GM20000 (cell line): ENCODE measurements around the gene KIAA1614.

Experiments
- DNase-seq: peaks from one replicate; pipeline ENCODE4 v3.0.0; 2012; ENCODE audit warnings: low spot score
- TF ChIP-seq, protein P1 (sequence below): IDR thresholded peaks from 2 replicates; pipeline ENCODE4 v1.5.1; 2012; ENCODE audit warnings: mild to moderate bottlenecking, control low read depth; ENCODE audit errors: extremely low read depth, missing control alignments

The KIAA1614 gene

DNA sequence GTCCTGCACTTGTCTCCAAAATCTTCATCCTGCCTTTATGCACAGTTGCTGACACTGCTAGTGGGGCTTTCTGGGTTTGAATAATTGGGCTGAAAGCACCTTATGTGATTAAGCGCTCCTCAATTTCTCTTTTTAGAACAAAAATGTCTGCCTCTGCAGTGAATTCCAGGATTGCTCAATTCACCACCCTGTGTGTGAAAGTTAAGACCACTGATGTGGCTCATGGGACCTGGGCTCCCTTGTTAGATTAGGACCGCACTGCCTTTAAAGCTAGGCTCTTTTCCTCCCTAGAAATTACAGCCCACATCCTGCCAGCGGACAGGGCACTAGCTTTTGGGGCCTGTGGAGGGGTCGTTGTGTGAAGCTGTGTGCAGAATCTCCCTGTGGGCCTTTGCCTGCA, 18.8 kb downstream of the KIAA1614 start:
- no peak for DNase-seq
- TF ChIP-seq, protein P1, sequence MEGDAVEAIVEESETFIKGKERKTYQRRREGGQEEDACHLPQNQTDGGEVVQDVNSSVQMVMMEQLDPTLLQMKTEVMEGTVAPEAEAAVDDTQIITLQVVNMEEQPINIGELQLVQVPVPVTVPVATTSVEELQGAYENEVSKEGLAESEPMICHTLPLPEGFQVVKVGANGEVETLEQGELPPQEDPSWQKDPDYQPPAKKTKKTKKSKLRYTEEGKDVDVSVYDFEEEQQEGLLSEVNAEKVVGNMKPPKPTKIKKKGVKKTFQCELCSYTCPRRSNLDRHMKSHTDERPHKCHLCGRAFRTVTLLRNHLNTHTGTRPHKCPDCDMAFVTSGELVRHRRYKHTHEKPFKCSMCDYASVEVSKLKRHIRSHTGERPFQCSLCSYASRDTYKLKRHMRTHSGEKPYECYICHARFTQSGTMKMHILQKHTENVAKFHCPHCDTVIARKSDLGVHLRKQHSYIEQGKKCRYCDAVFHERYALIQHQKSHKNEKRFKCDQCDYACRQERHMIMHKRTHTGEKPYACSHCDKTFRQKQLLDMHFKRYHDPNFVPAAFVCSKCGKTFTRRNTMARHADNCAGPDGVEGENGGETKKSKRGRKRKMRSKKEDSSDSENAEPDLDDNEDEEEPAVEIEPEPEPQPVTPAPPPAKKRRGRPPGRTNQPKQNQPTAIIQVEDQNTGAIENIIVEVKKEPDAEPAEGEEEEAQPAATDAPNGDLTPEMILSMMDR, result no peak

DNA sequence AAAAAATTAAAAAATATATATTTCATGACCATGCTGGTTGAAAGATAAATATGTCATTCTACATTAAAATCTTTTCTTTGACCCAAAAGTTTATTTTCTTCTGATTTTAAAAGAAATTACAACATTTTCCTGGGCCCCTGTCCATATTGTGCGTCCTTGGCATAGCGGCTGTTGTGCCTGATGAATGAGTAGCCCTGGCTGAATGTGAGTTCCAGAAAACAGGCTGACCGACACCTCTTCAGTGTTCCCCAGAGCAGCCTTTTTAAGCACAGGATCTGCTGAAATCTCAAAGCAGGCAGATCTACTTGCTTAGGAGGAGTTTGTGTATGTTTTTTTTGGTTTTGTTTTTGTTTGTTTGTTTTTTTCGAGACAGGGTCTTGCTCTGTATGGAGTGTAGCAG, 19.7 kb downstream of the KIAA1614 start:
- no peak for DNase-seq
- TF ChIP-seq, protein P1, result no peak

DNA sequence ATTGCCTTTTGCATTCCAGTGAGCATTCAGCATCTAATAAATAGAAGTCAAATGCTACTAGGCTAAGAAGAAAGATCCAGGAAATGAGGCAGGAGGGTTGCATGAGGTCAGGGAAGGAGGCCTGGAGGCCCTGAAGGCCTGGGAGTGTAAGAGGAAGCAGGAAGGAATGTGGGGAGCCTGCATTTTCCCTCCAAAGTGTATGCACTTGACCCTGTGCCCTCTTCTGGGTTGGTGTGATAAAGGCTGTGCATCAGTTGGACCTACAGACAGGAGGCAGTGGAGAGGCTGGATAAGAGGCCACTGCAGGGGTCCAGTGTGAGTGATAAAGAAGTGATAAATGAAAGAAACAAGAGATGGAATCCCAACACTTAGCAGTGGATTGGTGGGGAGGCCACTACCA, 20.4 kb downstream of the KIAA1614 start:
- DNase-seq, result no peak
- TF ChIP-seq, protein P1, result no peak

DNA sequence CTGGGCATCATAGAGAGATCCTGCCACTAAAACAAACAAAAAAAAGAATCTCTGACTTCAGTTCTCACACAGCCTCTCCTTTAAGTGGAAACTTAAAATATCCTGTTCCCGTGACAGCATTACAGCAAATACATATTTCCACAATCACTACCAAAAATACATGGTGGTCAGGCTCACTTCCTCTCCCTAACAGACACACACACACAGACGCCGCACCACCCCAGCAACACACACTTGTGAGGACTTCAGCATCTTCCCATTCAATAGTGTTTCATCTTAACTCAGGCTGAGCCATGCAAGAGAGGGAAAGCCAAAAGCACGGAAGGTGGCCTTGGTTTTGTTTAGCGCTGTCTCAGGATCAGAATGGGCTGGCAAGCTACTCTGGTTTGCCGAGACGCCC, 21.9 kb downstream of the KIAA1614 start:
- DNase-seq, result peak; percentile 61
- TF ChIP-seq, protein P1, result no peak

DNA sequence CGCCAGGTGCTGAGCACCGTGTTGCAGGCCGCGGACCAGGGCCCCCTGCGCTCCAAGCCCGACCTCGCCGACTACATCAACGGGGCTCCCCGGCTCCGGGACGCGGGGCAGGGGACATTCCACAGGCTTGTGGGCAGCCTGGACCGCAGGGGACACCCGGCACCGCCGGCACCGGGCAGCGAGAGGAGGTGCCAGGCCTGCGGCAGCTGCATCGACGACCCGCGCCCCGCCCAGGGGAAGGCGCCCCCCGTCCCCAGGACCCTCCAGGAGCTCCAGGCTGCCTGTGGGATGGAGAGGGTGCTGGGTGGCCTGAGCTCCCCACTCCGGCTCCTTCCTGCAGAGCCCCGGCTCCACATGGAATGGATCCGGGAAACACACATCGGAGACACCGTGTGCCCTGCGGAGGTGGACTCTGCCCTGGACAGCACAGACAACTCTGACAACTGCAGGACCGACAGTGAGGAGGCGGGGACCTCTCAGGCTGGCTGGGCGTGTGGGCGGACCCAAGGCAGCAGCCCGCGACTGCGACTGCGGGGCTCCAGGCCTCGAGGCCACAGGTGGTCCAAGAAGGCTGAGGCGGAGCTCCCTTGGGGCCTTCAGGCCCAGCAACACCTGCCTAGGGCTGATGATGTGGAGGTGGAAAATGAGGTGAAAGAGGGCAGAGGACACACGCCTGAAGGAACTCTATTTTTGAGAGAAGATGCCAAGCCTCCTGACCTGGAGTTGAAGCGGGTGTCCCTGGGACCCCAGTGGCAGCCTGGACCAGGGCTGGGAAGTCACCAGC, 22.8 kb downstream of the KIAA1614 start:
- TF ChIP-seq, protein P1, result no peak
- DNase-seq, result peak; percentile 86

DNA sequence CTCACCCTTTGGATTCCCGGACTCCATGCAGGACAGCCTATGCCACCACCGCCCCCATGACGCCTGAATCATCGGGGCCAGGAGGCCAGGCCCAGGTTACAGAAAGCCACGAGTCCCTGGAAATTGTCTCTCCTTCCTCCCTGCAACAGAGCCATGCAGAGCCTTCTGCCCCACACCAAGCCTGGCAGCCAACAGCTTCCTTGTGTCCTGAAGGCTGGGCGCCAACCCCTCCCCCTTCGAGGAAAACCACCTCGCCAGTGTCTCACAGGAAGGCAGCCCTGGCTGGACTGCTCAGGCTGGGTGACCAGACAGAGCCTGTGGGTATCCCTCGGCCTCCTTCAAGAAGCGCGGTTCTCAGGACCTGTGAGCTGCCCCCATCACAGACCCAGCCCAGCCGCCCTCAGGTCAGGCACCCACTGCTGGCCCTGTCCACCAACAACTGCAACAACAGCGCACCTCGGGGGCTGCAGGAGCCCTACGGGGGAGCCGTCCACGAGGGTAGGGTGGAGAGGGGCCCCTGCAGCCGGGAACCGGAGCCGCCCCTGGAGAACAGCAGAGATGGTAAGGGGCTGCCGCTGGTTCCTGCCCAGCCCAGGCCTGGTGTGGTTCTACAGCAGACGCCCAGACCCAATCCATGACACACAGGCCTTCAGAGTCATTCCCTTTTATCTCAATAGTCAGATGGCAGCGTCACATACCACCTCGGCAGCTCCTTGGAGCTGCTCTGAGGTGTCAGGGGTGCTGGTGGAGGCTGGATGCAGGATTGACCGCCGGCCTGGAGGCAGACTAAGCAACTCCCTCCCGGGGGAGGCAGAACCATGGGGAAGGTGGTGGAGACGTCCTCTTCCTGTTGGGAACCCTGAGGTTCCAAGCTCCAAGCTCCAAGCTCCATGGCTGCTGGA, 23.7 kb downstream of the KIAA1614 start:
- DNase-seq, result no peak
- TF ChIP-seq, protein P1, result no peak

DNA sequence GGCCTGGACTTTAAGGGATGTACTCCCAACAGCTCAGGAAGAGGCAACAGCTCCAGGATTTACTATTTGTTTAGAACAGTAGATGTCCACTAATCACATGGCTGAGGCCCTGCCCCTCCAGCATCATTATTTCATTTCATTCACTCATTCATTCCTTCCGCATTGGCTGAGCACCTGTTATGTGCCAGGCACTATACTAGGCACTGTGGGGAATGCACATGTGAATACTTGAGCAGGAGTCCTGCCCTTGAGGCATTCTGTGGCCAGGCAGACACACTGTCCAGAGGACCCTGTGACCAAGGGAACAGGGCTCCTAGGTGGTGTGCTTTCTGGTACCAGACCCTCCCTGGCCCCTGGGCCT, 24.3 kb downstream of the KIAA1614 start:
- no peak for DNase-seq

More for the DNA sequence above, 24.3 kb downstream of the KIAA1614 start:
- TF ChIP-seq, protein P1, result no peak
